Spinal cord (tissue), 10 donors: Measurements from ENCODE around the gene LMF1. TPM values are rescaled to one million over a fixed set of nuclear protein-coding genes. Genes with fewer than 3 reads are reported as not detected.
A peak's percentile ranks its signal among the peaks of the same experiment; 100 is the strongest.

ENCODE experiments used
- DNase-seq, 6 donors: peaks; one replicate each; pipeline versions ENCODE4 v3.0.0 to v3.0.0-alpha.2; 2013 to 2015; ENCODE audit warnings: low spot score in 6 of 6, low read depth in 4 of 6
- H3K27ac ChIP-seq: one replicate; pipeline ENCODE4 v1.5.1; 2013; ENCODE audit warnings: low read depth, low read length, control low read depth
- H3K27me3 ChIP-seq: one replicate; pipeline ENCODE4 v1.6.1; 2013; ENCODE audit warnings: low read length; ENCODE audit not compliant: control insufficient read depth, insufficient read depth
- H3K36me3 ChIP-seq: one replicate; pipeline ENCODE4 v1.6.1; 2013; ENCODE audit warnings: low read length; ENCODE audit not compliant: control insufficient read depth, insufficient read depth
- H3K4me1 ChIP-seq: one replicate; pipeline ENCODE4 v1.6.1; 2013; ENCODE audit warnings: low read length; ENCODE audit not compliant: control insufficient read depth, insufficient read depth
- H3K4me3 ChIP-seq: one replicate; pipeline ENCODE4 v1.5.1; 2013; ENCODE audit warnings: low read depth, low read length, control low read depth
- H3K9me3 ChIP-seq: one replicate; pipeline ENCODE4 v1.6.1; 2013; ENCODE audit warnings: low read length; ENCODE audit not compliant: control insufficient read depth, insufficient read depth
- WGBS: methylation state at CpG from one replicate; pipeline ENCODE4 v1.1.5; 2013; ENCODE audit warnings: missing lambda C conversion rate; ENCODE audit not compliant: insufficient coverage; 5-methylcytosine and 5-hydroxymethylcytosine counted together
- polyA plus RNA-seq, 2 donors: library from polyadenylated mRNA; unstranded; fragments of 120-200 nt; gene quantifications; one replicate each; pipeline ENCODE4 v1.2.1, GENCODE V29; 2013; ENCODE audit not compliant: insufficient read length in 2 of 2
- total RNA-seq, 2 donors: library from RNA; depleted of rRNA in 1 of 2; stranded (reverse); fragments of 120-200 nt in 1 of 2; fragments of >200 nt in 1 of 2; gene quantifications; one replicate each; pipeline versions ENCODE4 v1.2.3 to v1.2.4, GENCODE V29; 2013 to 2014
- donor health status: healthy.

Gene LMF1
- total and polyA plus RNA-seq, 4 donors, result 15.1 to 37.5 (median 23.0) TPM

GRCh38 chr16:986925-987582 lies 16.3 kb upstream of the LMF1 start:
- Histone ChIP-seq H3K4me3 (peak overlapping the region; percentile 28), H3K36me3 (peaks cover 64% of the 10 kb centered on the region), H3K9me3 (no peaks in the 10 kb centered on the region), H3K27ac (peak overlapping the region; percentile 85), H3K27me3 (peaks cover 7% of the 10 kb centered on the region), H3K4me1 (peaks cover 98% of the 10 kb centered on the region)
- DNase-seq, result peak in 2 of 6 donors; percentile 90
- 26% methylated on average over 43 of the region's 44 CpGs for WGBS

DNA sequence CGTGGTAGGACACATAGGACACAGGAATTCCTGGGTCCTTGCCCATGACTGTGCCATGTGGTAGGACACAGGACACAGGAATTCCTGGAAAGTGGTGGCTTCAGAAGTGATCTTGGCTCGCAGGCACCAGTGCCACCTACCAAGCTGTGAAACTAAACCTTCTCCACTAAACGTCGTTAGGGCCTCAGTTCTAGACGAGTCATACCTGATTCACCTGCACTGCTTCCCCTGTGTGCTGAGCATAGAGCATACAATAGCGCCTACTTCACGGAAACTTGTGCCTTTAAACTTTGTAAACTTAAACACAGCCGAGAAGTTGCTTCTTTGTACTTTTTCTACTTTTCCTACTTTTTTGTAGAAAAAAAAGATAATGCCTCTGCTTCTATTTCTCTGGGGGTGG lies 15.6 kb upstream of the LMF1 start:
- peak in 1 of 6 donors; percentile 22 for DNase-seq
- H3K27me3 ChIP-seq, result peaks cover 7% of the 10 kb centered on the region
- 50% methylated on average over 4 of the region's 8 CpGs for WGBS
- peaks cover 92% of the 10 kb centered on the region for H3K4me1 ChIP-seq
- peak overlapping the region; percentile 85 for H3K27ac ChIP-seq
- H3K4me3 ChIP-seq, result peak overlapping the region; percentile 28
- H3K9me3 ChIP-seq, result no peaks in the 10 kb centered on the region
- H3K36me3 ChIP-seq, result peaks cover 64% of the 10 kb centered on the region

GRCh38 chr16:985646-986400 lies 15.0 kb upstream of the LMF1 start:
- peaks cover 86% of the 10 kb centered on the region for H3K4me1 ChIP-seq
- peaks cover 64% of the 10 kb centered on the region for H3K36me3 ChIP-seq
- peaks cover 7% of the 10 kb centered on the region for H3K27me3 ChIP-seq
- H3K27ac ChIP-seq, result peak overlapping the region; percentile 85
- 54% methylated on average over 27 of the region's 32 CpGs for WGBS
- DNase-seq, result peak in 1 of 6 donors; percentile 9
- peak overlapping the region; percentile 28 for H3K4me3 ChIP-seq
- no peaks in the 10 kb centered on the region for H3K9me3 ChIP-seq

DNA sequence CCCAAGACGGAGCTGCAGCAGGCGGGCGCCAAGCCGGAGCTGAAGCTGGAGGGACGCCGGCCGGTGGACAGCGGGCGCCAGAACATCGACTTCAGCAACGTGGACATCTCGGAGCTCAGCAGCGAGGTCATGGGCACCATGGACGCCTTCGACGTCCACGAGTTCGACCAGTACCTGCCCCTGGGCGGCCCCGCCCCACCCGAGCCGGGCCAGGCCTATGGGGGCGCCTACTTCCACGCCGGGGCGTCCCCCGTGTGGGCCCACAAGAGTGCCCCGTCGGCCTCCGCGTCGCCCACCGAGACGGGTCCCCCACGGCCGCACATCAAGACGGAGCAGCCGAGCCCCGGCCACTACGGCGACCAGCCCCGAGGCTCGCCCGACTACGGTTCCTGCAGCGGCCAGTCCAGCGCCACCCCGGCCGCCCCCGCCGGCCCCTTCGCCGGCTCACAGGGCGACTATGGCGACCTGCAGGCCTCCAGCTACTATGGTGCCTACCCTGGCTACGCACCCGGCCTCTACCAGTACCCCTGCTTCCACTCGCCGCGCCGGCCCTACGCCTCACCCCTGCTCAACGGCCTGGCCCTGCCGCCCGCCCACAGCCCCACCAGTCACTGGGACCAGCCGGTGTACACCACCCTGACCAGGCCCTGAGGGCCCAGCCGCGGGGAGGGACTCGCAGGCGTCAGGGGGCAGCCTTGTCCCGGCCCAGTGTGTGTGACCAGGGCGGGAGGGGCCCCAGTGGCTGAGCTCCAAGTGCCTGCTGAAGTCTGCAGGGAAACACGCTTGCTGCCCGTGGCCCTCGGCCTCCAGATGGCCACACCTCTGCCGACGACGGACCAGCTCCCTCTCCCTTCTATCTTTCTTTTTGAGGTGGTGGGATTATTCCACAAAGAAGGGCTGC lies 14.2 kb upstream of the LMF1 start:
- Histone ChIP-seq H3K4me1 (peaks cover 79% of the 10 kb centered on the region), H3K4me3 (peak overlapping the region; percentile 55), H3K9me3 (no peaks in the 10 kb centered on the region), H3K27ac (peak overlapping the region; percentile 85), H3K27me3 (peaks cover 8% of the 10 kb centered on the region), H3K36me3 (peaks cover 66% of the 10 kb centered on the region)
- 58% methylated on average over 66 of the region's 78 CpGs for WGBS
- DNase-seq, result peak in 1 of 6 donors; percentile 46

- peak overlapping the region; percentile 59 for H3K27ac ChIP-seq
- H3K4me1 ChIP-seq, result peaks cover 79% of the 10 kb centered on the region
These were observed 13.4 kb upstream of the LMF1 start for GRCh38 chr16:984121-984694.

DNA sequence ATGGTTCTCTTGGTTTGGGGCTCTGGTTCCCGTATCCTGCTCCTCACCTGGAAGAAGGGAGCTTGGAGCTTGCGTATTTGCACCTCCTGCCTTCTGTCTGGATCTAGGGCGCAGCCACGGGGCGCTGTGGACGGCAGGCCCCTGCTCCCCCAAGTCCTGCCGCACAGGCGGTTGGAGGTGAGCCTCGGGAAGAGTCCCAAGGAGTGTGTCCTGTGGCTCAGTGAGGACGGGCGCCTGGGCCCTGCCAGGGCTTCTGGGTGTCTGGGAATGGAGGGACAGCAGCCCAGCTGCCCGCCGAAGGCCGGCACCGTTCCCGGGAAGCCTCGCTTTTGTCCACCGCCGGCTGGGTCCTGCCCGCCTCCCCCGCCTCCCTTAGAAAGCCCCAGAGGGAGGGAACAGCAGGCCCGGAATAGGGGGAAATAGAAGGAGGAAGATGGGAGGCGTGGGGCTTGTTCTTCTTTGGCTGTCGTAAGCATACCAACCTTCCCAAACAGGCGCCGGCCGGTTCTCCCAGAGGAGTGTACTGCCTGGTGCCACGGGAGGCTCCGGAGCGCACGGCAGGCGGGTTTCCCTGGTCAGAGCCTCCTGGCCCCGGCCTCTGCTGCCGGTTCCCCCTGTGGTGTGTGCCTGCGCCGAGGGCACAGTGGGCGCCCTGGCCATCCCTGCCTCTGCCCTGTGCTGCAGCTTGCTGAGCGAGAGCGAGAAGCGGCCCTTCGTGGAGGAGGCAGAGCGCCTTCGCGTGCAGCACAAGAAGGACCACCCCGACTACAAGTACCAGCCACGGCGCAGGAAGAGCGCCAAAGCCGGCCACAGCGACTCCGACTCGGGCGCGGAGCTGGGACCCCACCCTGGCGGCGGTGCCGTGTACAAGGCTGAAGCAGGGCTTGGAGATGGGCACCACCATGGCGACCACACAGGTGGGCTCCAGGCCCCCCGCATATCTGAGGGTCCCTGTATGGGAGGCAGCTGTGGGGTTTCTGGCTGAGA lies 12.6 kb upstream of the LMF1 start:
- H3K36me3 ChIP-seq, result peaks cover 71% of the 10 kb centered on the region
- peaks cover 79% of the 10 kb centered on the region for H3K4me1 ChIP-seq
- peak overlapping the region; percentile 55 for H3K4me3 ChIP-seq
- DNase-seq, result peak in 2 of 6 donors; percentile 51 to 74
- WGBS, result 16% methylated on average over 55 of the region's 59 CpGs
- H3K9me3 ChIP-seq, result no peaks in the 10 kb centered on the region
- peaks cover 8% of the 10 kb centered on the region for H3K27me3 ChIP-seq
- H3K27ac ChIP-seq, result peak overlapping the region; percentile 59

More at GRCh38 chr16:984121-984694, 13.4 kb upstream of the LMF1 start:
- peak overlapping the region; percentile 55 for H3K4me3 ChIP-seq
- 30% methylated on average over 20 of the region's 22 CpGs for WGBS
- H3K9me3 ChIP-seq, result no peaks in the 10 kb centered on the region
- peaks cover 68% of the 10 kb centered on the region for H3K36me3 ChIP-seq
- peaks cover 8% of the 10 kb centered on the region for H3K27me3 ChIP-seq
- peak in 1 of 6 donors; percentile 61 for DNase-seq

DNA sequence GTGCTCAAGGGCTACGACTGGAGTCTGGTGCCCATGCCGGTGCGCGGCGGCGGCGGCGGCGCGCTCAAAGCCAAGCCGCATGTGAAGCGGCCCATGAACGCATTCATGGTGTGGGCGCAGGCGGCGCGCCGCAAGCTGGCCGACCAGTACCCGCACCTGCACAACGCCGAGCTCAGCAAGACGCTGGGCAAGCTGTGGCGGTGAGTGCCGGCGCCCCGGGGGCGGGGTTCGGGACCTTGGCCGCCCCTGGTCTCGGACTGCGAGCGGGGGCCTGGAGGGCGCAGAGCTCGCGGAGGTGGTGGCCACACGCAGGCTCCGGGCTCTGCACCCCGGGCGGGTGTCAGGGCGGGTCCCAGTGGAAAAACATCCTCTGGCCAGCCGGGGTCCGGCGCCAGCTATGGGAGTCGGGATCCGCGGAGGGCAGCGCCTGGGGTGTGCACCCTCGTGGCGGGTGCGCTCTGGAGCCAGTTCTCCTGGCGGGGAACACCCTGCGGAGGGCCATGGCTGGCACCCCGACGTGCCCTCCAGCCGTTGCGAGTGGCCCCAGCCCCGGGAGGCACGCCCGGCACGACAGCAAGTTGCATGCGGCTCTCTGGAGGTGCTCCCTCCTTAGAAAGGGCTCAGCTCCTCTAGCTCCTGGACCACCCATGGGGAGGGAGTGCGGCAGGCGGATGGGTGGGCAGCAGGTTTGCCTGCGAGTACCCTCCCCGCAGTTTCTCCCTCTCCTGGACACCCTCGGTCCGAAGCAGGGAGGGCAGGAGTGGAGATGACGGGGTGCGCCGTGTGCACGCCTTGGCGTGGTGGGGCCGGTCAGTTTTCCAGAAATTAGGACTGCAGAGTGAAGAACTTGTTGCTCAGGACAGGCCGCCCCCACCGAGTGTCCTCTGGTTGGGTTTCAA lies 11.6 kb upstream of the LMF1 start:
- WGBS, result 4% methylated on average over 72 of the region's 76 CpGs
- Histone ChIP-seq H3K4me3 (peak overlapping the region; percentile 55), H3K4me1 (peaks cover 79% of the 10 kb centered on the region), H3K27ac (peak overlapping the region; percentile 59), H3K36me3 (peaks cover 73% of the 10 kb centered on the region), H3K27me3 (peaks cover 8% of the 10 kb centered on the region), H3K9me3 (no peaks in the 10 kb centered on the region)
- peak in 2 of 6 donors; percentile 54 to 64 for DNase-seq

DNA sequence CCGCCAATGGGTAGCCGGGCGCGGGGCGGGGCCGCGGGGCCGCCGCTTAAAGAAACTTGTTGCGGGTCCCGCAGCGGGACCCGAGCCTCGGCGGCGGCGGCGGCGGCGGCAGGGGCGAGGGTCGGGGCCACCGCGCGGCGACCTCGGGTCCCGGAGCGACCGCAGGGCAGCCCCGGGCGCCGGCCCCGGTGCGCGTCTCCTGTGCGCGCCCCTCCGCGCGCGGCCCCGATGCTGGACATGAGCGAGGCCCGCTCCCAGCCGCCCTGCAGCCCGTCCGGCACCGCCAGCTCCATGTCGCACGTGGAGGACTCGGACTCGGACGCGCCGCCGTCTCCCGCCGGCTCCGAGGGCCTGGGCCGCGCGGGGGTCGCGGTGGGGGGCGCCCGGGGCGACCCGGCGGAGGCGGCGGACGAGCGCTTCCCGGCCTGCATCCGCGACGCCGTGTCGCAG lies 10.9 kb upstream of the LMF1 start, which contains the start of gene SOX8:
Gene SOX8, plus strand, starts transcription at position 76 of the 450 bp plus-strand sequence. Its CDS starts 153 bp downstream, at position 229.
- under 1% methylated on average over 80 of the region's 80 CpGs for WGBS
- no peak for DNase-seq
- Histone ChIP-seq H3K4me3 (peak within 1 kb of the TSS; percentile 55), H3K4me1 (peaks cover 79% of the 10 kb centered on the region), H3K27ac (peak within 1 kb of the TSS; percentile 59), H3K27me3 (peaks cover 8% of the 10 kb centered on the region), H3K36me3 (peaks cover 71% of the 10 kb centered on the region), H3K9me3 (no peaks in the 10 kb centered on the region)
